GM19240 (cell line): ENCODE data around the gene AFF3.
"Not testable (repeated sequence)": the region's sequence is repeated elsewhere in the genome, so short reads cannot be mapped to it uniquely, and the experiment has no call there.

Experiments
- DNase-seq: peaks from one replicate; pipeline ENCODE4 v3.0.0; 2011; ENCODE audit warnings: low spot score; ENCODE audit not compliant: insufficient read length

AFF3 gene

GRCh38 chr2:99803846-99804245, 338.5 kb downstream of the AFF3 start:
- DNase-seq = no peak

GRCh38 chr2:99802734-99803133, 339.7 kb downstream of the AFF3 start:
- DNase-seq = no peak

- no peak for DNase-seq
Observed at GRCh38 chr2:99801327-99801901, 341.0 kb downstream of the AFF3 start.

- DNase-seq = no peak
Observed at GRCh38 chr2:99797475-99797874, 344.9 kb downstream of the AFF3 start.

GRCh38 chr2:99794414-99794813, 348.0 kb downstream of the AFF3 start:
- no peak for DNase-seq

- DNase-seq = no peak
Observed at GRCh38 chr2:99793022-99793421, 349.4 kb downstream of the AFF3 start.

- no peak for DNase-seq
Observed at GRCh38 chr2:99789849-99790248, 352.5 kb downstream of the AFF3 start.

GRCh38 chr2:99787769-99788382, 354.5 kb downstream of the AFF3 start:
- DNase-seq = no peak

GRCh38 chr2:99786636-99787390, 355.6 kb downstream of the AFF3 start:
- no peak for DNase-seq

- DNase-seq = no peak
Observed at GRCh38 chr2:99784946-99785345, 357.4 kb downstream of the AFF3 start.

- no peak for DNase-seq
Observed at GRCh38 chr2:99784282-99784681, 358.1 kb downstream of the AFF3 start.

GRCh38 chr2:99780276-99780675, 362.1 kb downstream of the AFF3 start:
- DNase-seq = no peak

- no peak for DNase-seq
Observed at GRCh38 chr2:99779276-99779675, 363.1 kb downstream of the AFF3 start.

GRCh38 chr2:99777656-99778290, 364.6 kb downstream of the AFF3 start:
- DNase-seq = no peak

- no peak for DNase-seq
Observed at GRCh38 chr2:99776906-99777646, 365.3 kb downstream of the AFF3 start.

GRCh38 chr2:99776206-99776905, 366.0 kb downstream of the AFF3 start:
- no peak for DNase-seq

- DNase-seq = no peak
Observed at GRCh38 chr2:99775585-99775984, 366.8 kb downstream of the AFF3 start.

- not testable (repeated sequence) for DNase-seq
Observed at GRCh38 chr2:99773642-99774041, 368.7 kb downstream of the AFF3 start.

GRCh38 chr2:99772591-99773331, 369.6 kb downstream of the AFF3 start:
- DNase-seq = no peak

GRCh38 chr2:99771681-99772333, 370.6 kb downstream of the AFF3 start:
- DNase-seq = no peak
